Stimulated activated CD8-positive, alpha-beta memory T cell treated with anti-CD3 and anti-CD28 coated beads, Interleukin-4, amount 100 ng/mL, for 1 hour (primary cell): Measurements from ENCODE around the gene TMSB4X.
"Not testable (repeated sequence)": the region's sequence is repeated elsewhere in the genome, so short reads cannot be mapped to it uniquely, and the experiment has no call there.

Source experiments
- DNase-seq, 2 donors: peaks; one replicate each; pipeline ENCODE4 v3.0.0-alpha.2; 2020; ENCODE audit warnings: low read depth in 2 of 2, low spot score in 1 of 2

TMSB4X gene

GRCh38 chrX:12975991-12976558 is 1.2 kb downstream of the TMSB4X start:
- DNase-seq: no peak

- DNase-seq: not testable (repeated sequence)
These were observed 2.2 kb downstream of the TMSB4X start for GRCh38 chrX:12976819-12977732.

- no peak for DNase-seq
These were observed 2.9 kb downstream of the TMSB4X start for GRCh38 chrX:12977761-12978204.

- no peak for DNase-seq
These were observed 3.5 kb downstream of the TMSB4X start for GRCh38 chrX:12978205-12979025.

GRCh38 chrX:12979026-12979607 is 4.2 kb downstream of the TMSB4X start:
- DNase-seq: no peak

GRCh38 chrX:12979616-12980015 is 4.7 kb downstream of the TMSB4X start:
- DNase-seq: no peak

- DNase-seq: not testable (repeated sequence)
These were observed 5.1 kb downstream of the TMSB4X start for GRCh38 chrX:12980039-12980438.

- no peak for DNase-seq
These were observed 7.0 kb downstream of the TMSB4X start for GRCh38 chrX:12981880-12982279.

GRCh38 chrX:12984603-12985319 is 9.9 kb downstream of the TMSB4X start:
- DNase-seq: no peak

GRCh38 chrX:12985331-12985730 is 10.4 kb downstream of the TMSB4X start:
- no peak for DNase-seq

- DNase-seq: no peak
These were observed 11.4 kb downstream of the TMSB4X start for GRCh38 chrX:12986164-12986779.

GRCh38 chrX:12986886-12987285 is 12.0 kb downstream of the TMSB4X start:
- no peak for DNase-seq

GRCh38 chrX:12987340-12987739 is 12.4 kb downstream of the TMSB4X start:
- DNase-seq: no peak

GRCh38 chrX:12987900-12988594 is 13.1 kb downstream of the TMSB4X start:
- no peak for DNase-seq

- no peak for DNase-seq
These were observed 13.9 kb downstream of the TMSB4X start for GRCh38 chrX:12988797-12989196.

- DNase-seq: no peak
These were observed 14.6 kb downstream of the TMSB4X start for GRCh38 chrX:12989461-12989860.

- no peak for DNase-seq
These were observed 16.7 kb downstream of the TMSB4X start for GRCh38 chrX:12991575-12991974.

GRCh38 chrX:12992544-12993118 is 17.7 kb downstream of the TMSB4X start:
- DNase-seq: no peak

- no peak for DNase-seq
These were observed 18.9 kb downstream of the TMSB4X start for GRCh38 chrX:12993826-12994225.
